ENCODE measurements around the gene GDI1. TPM values are rescaled to one million over a fixed set of nuclear protein-coding genes. Genes with fewer than 3 reads are reported as not detected.

GDI1 gene
- total and polyA plus RNA-seq, 2 experiments from 2014 or later: 48.5 to 95.9 TPM

- H3K4me1 ChIP-seq (ENCODE audit: insufficient read depth): no peaks in the 10 kb centered on the region
- H3K4me1 Mint-ChIP-seq: no peaks in the 10 kb centered on the region
- ATAC-seq: no peak
- H3K27ac ChIP-seq (ENCODE audit: low read depth): no peak overlapping the region
- no peak overlapping the region for H3K4me2 ChIP-seq
- no peaks in the 10 kb centered on the region for H3K36me3 ChIP-seq (ENCODE audit: insufficient read depth)
- no peak for TF ChIP-seq NANOG (IDR thresholded peaks at IDR 0.05; ENCODE audit: borderline replicate concordance)
- no peak for TF ChIP-seq EZH2 (IDR thresholded peaks at IDR 0.05; ENCODE audit: low read depth, unreplicated experiment)
- no peak for TF ChIP-seq ETS1 (IDR thresholded peaks at IDR 0.05)
- no peak for TF ChIP-seq ZNF331 (CRISPR knock-in tag; IDR thresholded peaks at IDR 0.05; ENCODE audit: low read depth)
- TF ChIP-seq, protein P1, sequence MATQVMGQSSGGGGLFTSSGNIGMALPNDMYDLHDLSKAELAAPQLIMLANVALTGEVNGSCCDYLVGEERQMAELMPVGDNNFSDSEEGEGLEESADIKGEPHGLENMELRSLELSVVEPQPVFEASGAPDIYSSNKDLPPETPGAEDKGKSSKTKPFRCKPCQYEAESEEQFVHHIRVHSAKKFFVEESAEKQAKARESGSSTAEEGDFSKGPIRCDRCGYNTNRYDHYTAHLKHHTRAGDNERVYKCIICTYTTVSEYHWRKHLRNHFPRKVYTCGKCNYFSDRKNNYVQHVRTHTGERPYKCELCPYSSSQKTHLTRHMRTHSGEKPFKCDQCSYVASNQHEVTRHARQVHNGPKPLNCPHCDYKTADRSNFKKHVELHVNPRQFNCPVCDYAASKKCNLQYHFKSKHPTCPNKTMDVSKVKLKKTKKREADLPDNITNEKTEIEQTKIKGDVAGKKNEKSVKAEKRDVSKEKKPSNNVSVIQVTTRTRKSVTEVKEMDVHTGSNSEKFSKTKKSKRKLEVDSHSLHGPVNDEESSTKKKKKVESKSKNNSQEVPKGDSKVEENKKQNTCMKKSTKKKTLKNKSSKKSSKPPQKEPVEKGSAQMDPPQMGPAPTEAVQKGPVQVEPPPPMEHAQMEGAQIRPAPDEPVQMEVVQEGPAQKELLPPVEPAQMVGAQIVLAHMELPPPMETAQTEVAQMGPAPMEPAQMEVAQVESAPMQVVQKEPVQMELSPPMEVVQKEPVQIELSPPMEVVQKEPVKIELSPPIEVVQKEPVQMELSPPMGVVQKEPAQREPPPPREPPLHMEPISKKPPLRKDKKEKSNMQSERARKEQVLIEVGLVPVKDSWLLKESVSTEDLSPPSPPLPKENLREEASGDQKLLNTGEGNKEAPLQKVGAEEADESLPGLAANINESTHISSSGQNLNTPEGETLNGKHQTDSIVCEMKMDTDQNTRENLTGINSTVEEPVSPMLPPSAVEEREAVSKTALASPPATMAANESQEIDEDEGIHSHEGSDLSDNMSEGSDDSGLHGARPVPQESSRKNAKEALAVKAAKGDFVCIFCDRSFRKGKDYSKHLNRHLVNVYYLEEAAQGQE (IDR thresholded peaks at IDR 0.05; ENCODE audit: unreplicated experiment): no peak
- no peak for TF ChIP-seq CREB1 (CRISPR knock-in tag; IDR thresholded peaks at IDR 0.05; ENCODE audit: low read depth)
- no peak for TF ChIP-seq CTCF (conservative IDR thresholded peaks at IDR 0.05; ENCODE audit: low read depth in 2 of 2)
- H3K9me2 ChIP-seq (ENCODE audit: insufficient read depth): no peaks in the 10 kb centered on the region
- no peak overlapping the region for H2AFZ ChIP-seq
- H3K79me2 ChIP-seq (replicated peaks; ENCODE audit: insufficient read depth): no peaks in the 10 kb centered on the region
- no peaks in the 10 kb centered on the region for H3K9me3 Mint-ChIP-seq
- no peaks in the 10 kb centered on the region for H3K27me3 ChIP-seq (ENCODE audit: insufficient read depth)
- H4K20me1 ChIP-seq (replicated peaks; ENCODE audit: insufficient read depth): no peaks in the 10 kb centered on the region
- no peaks in the 10 kb centered on the region for H3K27me3 Mint-ChIP-seq (ENCODE audit: insufficient read depth, low read depth, poor library complexity)
- no peak overlapping the region for H3K4me3 ChIP-seq
- no peak overlapping the region for H3K4me3 Mint-ChIP-seq
- no peaks in the 10 kb centered on the region for H3F3A ChIP-seq (replicated peaks; ENCODE audit: low read depth)
- no peak for DNase-seq (ENCODE audit: low spot score)
- H3K27ac Mint-ChIP-seq: no peak overlapping the region
- H3K36me3 Mint-ChIP-seq (ENCODE audit: low read depth): peaks cover 12% of the 10 kb centered on the region
These were observed 29.1 kb downstream of the GDI1 start for GRCh38 chrX:154466036-154466435.

- Mint-ChIP-seq H3K27ac (no peak overlapping the region), H3K36me3 (ENCODE audit: low read depth) (peaks cover 8% of the 10 kb centered on the region), H3K27me3 (ENCODE audit: insufficient read depth, low read depth, poor library complexity) (peaks cover 2% of the 10 kb centered on the region), H3K9me3 (no peaks in the 10 kb centered on the region), H3K4me1 (no peaks in the 10 kb centered on the region), H3K4me3 (no peak overlapping the region)
- Histone ChIP-seq H3K27ac (ENCODE audit: low read depth) (no peak overlapping the region), H3K4me2 (no peak overlapping the region), H3K9me2 (ENCODE audit: insufficient read depth) (no peaks in the 10 kb centered on the region), H4K20me1 (replicated peaks; ENCODE audit: insufficient read depth) (no peaks in the 10 kb centered on the region; the same call in 1 of the 2 replicates), H3K27me3 (ENCODE audit: insufficient read depth) (no peaks in the 10 kb centered on the region), H3F3A (replicated peaks; ENCODE audit: low read depth) (no peaks in the 10 kb centered on the region), H3K4me3 (no peak overlapping the region), H2AFZ (no peak overlapping the region), H3K4me1 (ENCODE audit: insufficient read depth) (no peaks in the 10 kb centered on the region), H3K36me3 (ENCODE audit: insufficient read depth) (no peaks in the 10 kb centered on the region), H3K79me2 (replicated peaks; ENCODE audit: insufficient read depth) (no peaks in the 10 kb centered on the region)
- DNase-seq (ENCODE audit: low spot score): no peak
- ATAC-seq: no peak
- TF ChIP-seq POLR2AphosphoS5 (IDR thresholded peaks at IDR 0.05; ENCODE audit: low read depth) (no peak), CTCF (conservative IDR thresholded peaks at IDR 0.05; ENCODE audit: low read depth in 2 of 2) (no peak), STAT1 (IDR thresholded peaks at IDR 0.05; ENCODE audit: unreplicated experiment) (no peak), CREB1 (CRISPR knock-in tag; IDR thresholded peaks at IDR 0.05; ENCODE audit: low read depth) (no peak), ZNF114 (CRISPR knock-in tag; IDR thresholded peaks at IDR 0.05) (no peak)
- TF ChIP-seq, protein P1 (IDR thresholded peaks at IDR 0.05; ENCODE audit: unreplicated experiment): no peak
These were observed 30.0 kb downstream of the GDI1 start for GRCh38 chrX:154466907-154467306.
